Neuronal stem cell (in vitro differentiated cells): ENCODE results near the gene EPHA7.

ENCODE experiments used
- DNase-seq: peaks from one replicate; pipeline ENCODE4 v3.0.0-alpha.2; 2013; ENCODE audit warnings: low spot score
- H2AFZ ChIP-seq: one replicate; pipeline ENCODE4 v1.6.1; 2013; ENCODE audit warnings: mild to moderate bottlenecking, low read length, inconsistent platforms
- H2AK5ac ChIP-seq: 2 replicates; pipeline ENCODE4 v1.6.1; 2013; ENCODE audit warnings: low read depth, mild to moderate bottlenecking, inconsistent platforms, low read length, moderate library complexity, mixed read lengths
- H2BK120ac ChIP-seq: 2 replicates; pipeline ENCODE4 v1.6.1; 2013; ENCODE audit warnings: low read depth, mild to moderate bottlenecking, inconsistent platforms, low read length, moderate library complexity, mixed read lengths
- H2BK12ac ChIP-seq: one replicate; pipeline ENCODE4 v1.6.1; 2013; ENCODE audit warnings: low read length, inconsistent platforms
- H2BK15ac ChIP-seq: 2 replicates; pipeline ENCODE4 v1.6.1; 2013; ENCODE audit warnings: mild to moderate bottlenecking, low read length, inconsistent platforms, mixed read lengths
- H2BK5ac ChIP-seq: one replicate; pipeline ENCODE4 v1.6.1; 2013; ENCODE audit warnings: inconsistent platforms, mild to moderate bottlenecking, low read length, moderate library complexity
- H3K14ac ChIP-seq: one replicate; pipeline ENCODE4 v1.6.1; 2013; ENCODE audit warnings: low read length, inconsistent platforms
- H3K18ac ChIP-seq: 2 replicates; pipeline ENCODE4 v1.6.1; 2013; ENCODE audit warnings: low read length, inconsistent platforms
- H3K23ac ChIP-seq: 2 replicates; pipeline ENCODE4 v1.6.1; 2013; ENCODE audit warnings: low read depth, mild to moderate bottlenecking, mixed read lengths, low read length, inconsistent platforms; ENCODE audit not compliant: poor library complexity
- H3K27ac ChIP-seq: replicated peaks from 3 replicates; pipeline ENCODE4 v1.5.1; 2013; ENCODE audit warnings: low read length, inconsistent platforms
- H3K27me3 ChIP-seq, 3 experiments: 2 replicates each; pipeline ENCODE4 v1.6.1; 2013; ENCODE audit warnings: low read length in 3 of 3, mild to moderate bottlenecking in 2 of 3, inconsistent platforms in 1 of 3, low read depth in 1 of 3, mixed read lengths in 1 of 3, moderate library complexity in 1 of 3; ENCODE audit not compliant: control insufficient read depth in 3 of 3, insufficient read depth in 3 of 3
- H3K36me3 ChIP-seq, 2 donors: replicated peaks in 1 of 2; 2 replicates each; pipeline ENCODE4 v1.6.1; 2013; ENCODE audit warnings: low read length in 2 of 2; ENCODE audit not compliant: control insufficient read depth in 2 of 2, insufficient read depth in 2 of 2
- H3K4ac ChIP-seq: 2 replicates; pipeline ENCODE4 v1.6.1; 2013; ENCODE audit warnings: inconsistent platforms, mild to moderate bottlenecking, low read length, moderate library complexity
- H3K4me1 ChIP-seq, 2 donors: 1 replicate in 1 of 2; 2 replicates in 1 of 2; pipeline ENCODE4 v1.6.1; 2013; ENCODE audit warnings: low read length in 2 of 2, low read depth in 1 of 2; ENCODE audit not compliant: control insufficient read depth in 2 of 2, insufficient read depth in 1 of 2
- H3K4me2 ChIP-seq: one replicate; pipeline ENCODE4 v1.6.1; 2013; ENCODE audit warnings: mild to moderate bottlenecking, low read length, inconsistent platforms; ENCODE audit not compliant: insufficient read depth, poor library complexity, severe bottlenecking
- H3K4me3 ChIP-seq, 2 donors: 2 replicates each; pipeline ENCODE4 v1.5.1; 2013; ENCODE audit warnings: low read length in 2 of 2, mild to moderate bottlenecking in 2 of 2, inconsistent platforms in 1 of 2, moderate library complexity in 1 of 2
- H3K79me1 ChIP-seq: one replicate; pipeline ENCODE4 v1.6.1; 2013; ENCODE audit warnings: low read depth, mild to moderate bottlenecking, inconsistent platforms, low read length, moderate library complexity
- H3K9ac ChIP-seq: one replicate; pipeline ENCODE4 v1.6.1; 2013; ENCODE audit warnings: mild to moderate bottlenecking, low read depth, low read length, inconsistent platforms; ENCODE audit not compliant: poor library complexity
- H3K9me3 ChIP-seq, 2 donors: replicated peaks in 1 of 2; 2 replicates each; pipeline versions ENCODE3 to v1.6.1; 2013; ENCODE audit warnings: low read length in 2 of 2, mild to moderate bottlenecking in 2 of 2, inconsistent platforms in 1 of 2, low read depth in 1 of 2, mixed read lengths in 1 of 2, moderate library complexity in 1 of 2; ENCODE audit not compliant: control insufficient read depth in 2 of 2, insufficient read depth in 1 of 2
- H4K8ac ChIP-seq: one replicate; pipeline ENCODE4 v1.6.1; 2013; ENCODE audit warnings: low read depth, mild to moderate bottlenecking, inconsistent platforms, low read length, moderate library complexity
- H4K91ac ChIP-seq: one replicate; pipeline ENCODE4 v1.6.1; 2013; ENCODE audit warnings: low read length, low read depth, mild to moderate bottlenecking, inconsistent platforms; ENCODE audit not compliant: poor library complexity
- WGBS, 2 donors: extraction: QIAGEN DNeasy Blood & Tissue Kit; methylation state at CpG; one replicate each; pipeline ENCODE4 v1.1.7; 2013; ENCODE audit warnings: missing lambda C conversion rate in 2 of 2, mixed read lengths in 1 of 2; ENCODE audit not compliant: insufficient read length in 2 of 2, insufficient replicate concordance in 1 of 2; ENCODE audit errors: extremely low coverage in 2 of 2; 5-methylcytosine and 5-hydroxymethylcytosine counted together

EPHA7 gene

GRCh38 chr6:93352604-93353003 is 66.8 kb downstream of the EPHA7 start:
- no peak for DNase-seq
- H3K27ac ChIP-seq, result no peak overlapping the region

GRCh38 chr6:93351222-93351621 is 68.1 kb downstream of the EPHA7 start:
- Histone ChIP-seq H3K27ac (no peak overlapping the region), H3K4ac (no peak overlapping the region), H3K36me3 (no peaks in the 10 kb centered on the region), H3K4me3 (no peak overlapping the region), H3K14ac (no peak overlapping the region), H2BK12ac (no peak overlapping the region), H3K18ac (no peak overlapping the region), H3K27me3 (no peaks in the 10 kb centered on the region), H3K4me1 (no peaks in the 10 kb centered on the region), H3K9ac (no peak overlapping the region), H2AK5ac (no peak overlapping the region), H4K8ac (no peak overlapping the region), H4K91ac (no peak overlapping the region), H2BK15ac (no peak overlapping the region), H2BK120ac (no peak overlapping the region), H2BK5ac (no peak overlapping the region), H3K79me1 (no peaks in the 10 kb centered on the region), H3K23ac (no peak overlapping the region), H3K9me3 (no peaks in the 10 kb centered on the region), H2AFZ (no peak overlapping the region), H3K4me2 (no peak overlapping the region)
- no peak for DNase-seq
- WGBS, 2 donors, result no CpG with 5 or more reads among the region's 3 CpGs

More at GRCh38 chr6:93352604-93353003, 66.8 kb downstream of the EPHA7 start:
- Histone ChIP-seq H2BK12ac (no peak overlapping the region), H3K4me3 (no peak overlapping the region), H3K4ac (no peak overlapping the region), H4K8ac (no peak overlapping the region), H3K4me1 (no peaks in the 10 kb centered on the region), H3K18ac (no peak overlapping the region), H3K9ac (no peak overlapping the region), H3K36me3 (peaks cover 0 to 3% of the 10 kb centered on the region in 2 donors), H2AFZ (no peak overlapping the region), H2BK15ac (no peak overlapping the region), H3K27me3 (no peaks in the 10 kb centered on the region), H3K9me3 (no peaks in the 10 kb centered on the region), H4K91ac (no peak overlapping the region), H3K23ac (no peak overlapping the region), H2BK120ac (no peak overlapping the region), H3K79me1 (no peaks in the 10 kb centered on the region), H2AK5ac (no peak overlapping the region), H3K14ac (no peak overlapping the region), H3K4me2 (no peak overlapping the region), H2BK5ac (no peak overlapping the region)
- WGBS, 2 donors, result no CpG with 5 or more reads among the region's 1 CpG

DNA sequence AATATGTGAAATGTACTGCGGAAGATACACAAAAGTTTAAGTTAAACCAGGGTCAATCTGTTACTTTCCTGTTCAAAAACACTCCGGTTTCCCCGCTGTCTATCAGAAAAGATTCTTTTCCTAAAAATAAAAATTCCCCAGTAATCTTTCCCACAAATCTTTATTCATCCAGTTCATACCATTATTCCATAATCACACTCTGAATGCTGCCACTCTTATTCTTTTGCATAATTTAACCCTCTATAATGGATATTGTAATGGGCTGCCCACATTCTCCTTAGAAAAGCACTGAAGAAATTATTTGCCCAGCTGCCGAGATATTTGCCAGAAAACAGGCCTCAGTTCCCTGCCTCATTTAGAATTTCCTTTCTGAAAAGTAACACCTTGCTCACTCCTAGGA is 68.6 kb downstream of the EPHA7 start:
- Histone ChIP-seq H2BK15ac (no peak overlapping the region), H3K4ac (no peak overlapping the region), H3K27me3 (no peaks in the 10 kb centered on the region), H3K9ac (no peak overlapping the region), H2AK5ac (no peak overlapping the region), H3K23ac (no peak overlapping the region), H3K27ac (no peak overlapping the region), H3K9me3 (no peaks in the 10 kb centered on the region), H3K4me2 (no peak overlapping the region), H4K91ac (no peak overlapping the region), H3K4me1 (no peaks in the 10 kb centered on the region), H2BK12ac (no peak overlapping the region), H2AFZ (no peak overlapping the region), H3K4me3 (no peak overlapping the region), H3K79me1 (no peaks in the 10 kb centered on the region), H3K18ac (no peak overlapping the region), H3K14ac (no peak overlapping the region), H2BK120ac (no peak overlapping the region), H4K8ac (no peak overlapping the region), H3K36me3 (no peaks in the 10 kb centered on the region), H2BK5ac (no peak overlapping the region)
- WGBS, 2 donors, result no CpG with 5 or more reads among the region's 4 CpGs
- DNase-seq, result no peak

- Histone ChIP-seq H3K4ac (no peak overlapping the region), H3K9ac (no peak overlapping the region), H4K91ac (no peak overlapping the region), H3K79me1 (no peaks in the 10 kb centered on the region), H3K9me3 (no peaks in the 10 kb centered on the region), H3K4me2 (no peak overlapping the region), H3K27ac (no peak overlapping the region), H2BK15ac (no peak overlapping the region), H2AFZ (no peak overlapping the region), H4K8ac (no peak overlapping the region), H2BK5ac (no peak overlapping the region), H3K27me3 (no peaks in the 10 kb centered on the region), H3K14ac (no peak overlapping the region), H2BK120ac (no peak overlapping the region), H3K18ac (no peak overlapping the region), H3K23ac (no peak overlapping the region), H3K4me3 (no peak overlapping the region), H3K36me3 (no peaks in the 10 kb centered on the region), H3K4me1 (no peaks in the 10 kb centered on the region), H2AK5ac (no peak overlapping the region), H2BK12ac (no peak overlapping the region)
- no CpG with 5 or more reads among the region's 1 CpG for WGBS, 2 donors
- DNase-seq, result no peak
These were observed 75.0 kb downstream of the EPHA7 start for GRCh38 chr6:93344333-93344835.
